Endothelial cell of umbilical vein (primary cell): Measurements from ENCODE around the gene AIG1.

ENCODE experiments used
- CTCF ChIP-seq, 2 donors: IDR thresholded peaks; 1 replicate in 1 of 2; 2 replicates in 1 of 2; pipeline ENCODE4 v1.5.1; 2011; ENCODE audit warnings: low read length in 2 of 2, mild to moderate bottlenecking in 2 of 2, moderate library complexity in 2 of 2, control low read depth in 1 of 2, inconsistent platforms in 1 of 2, low read depth in 1 of 2; ENCODE audit not compliant: insufficient read depth in 1 of 2; ENCODE audit errors: extremely low read depth in 1 of 2
- EZH2 ChIP-seq: IDR thresholded peaks from 2 replicates; pipeline ENCODE4 v1.6.1; 2012; ENCODE audit warnings: borderline replicate concordance, low read depth, mild to moderate bottlenecking, moderate library complexity, low read length, inconsistent platforms; ENCODE audit not compliant: severe bottlenecking
- FOS ChIP-seq: IDR thresholded peaks from 2 replicates; pipeline ENCODE4 v1.6.1; 2011; ENCODE audit warnings: mild to moderate bottlenecking, low read length, moderate library complexity, borderline replicate concordance; ENCODE audit not compliant: insufficient read depth
- GATA2 ChIP-seq: IDR thresholded peaks from 2 replicates; pipeline ENCODE4 v1.7.0; 2011; ENCODE audit warnings: low read depth, mild to moderate bottlenecking, moderate library complexity, mixed read lengths, low read length; ENCODE audit not compliant: insufficient read length, insufficient read depth
- JUN ChIP-seq: IDR thresholded peaks from 2 replicates; pipeline ENCODE4 v1.6.1; 2011; ENCODE audit warnings: borderline replicate concordance, low read depth; ENCODE audit not compliant: insufficient read length, insufficient read depth
- MAX ChIP-seq: IDR thresholded peaks from 2 replicates; pipeline ENCODE4 v1.6.1; 2011; ENCODE audit not compliant: insufficient read depth, insufficient read length
- MYC ChIP-seq: IDR thresholded peaks from one replicate; pipeline ENCODE4 v1.6.1; 2011; ENCODE audit warnings: mild to moderate bottlenecking, low read depth, low read length
- POLR2A ChIP-seq: IDR thresholded peaks from 2 replicates; pipeline ENCODE4 v1.6.1; 2012; ENCODE audit warnings: low read depth, mild to moderate bottlenecking, control low read depth, low read length
- POLR2AphosphoS5 ChIP-seq: IDR thresholded peaks from 2 replicates; pipeline ENCODE4 v1.6.1; 2012; ENCODE audit warnings: low read depth, mild to moderate bottlenecking, control low read depth, low read length, moderate library complexity; ENCODE audit not compliant: insufficient read depth

- TF ChIP-seq CTCF (IDR thresholded peaks at IDR 0.05; ENCODE audit: extremely low read depth in 1 of 2, insufficient read depth in 1 of 2, low read depth in 1 of 2, low read length in 2 of 2), result no peak
- TF ChIP-seq POLR2A, result no peak
- TF ChIP-seq EZH2, result no peak
- TF ChIP-seq MYC, result no peak
- TF ChIP-seq MAX, result no peak
- TF ChIP-seq POLR2AphosphoS5, result no peak
- TF ChIP-seq FOS, result no peak
- no peak for TF ChIP-seq GATA2
- TF ChIP-seq JUN, result no peak
These were observed 143.4 kb downstream of the AIG1 start for GRCh38 chr6:143204045-143204444.
